Peyer's patch (tissue), 4 donors: ENCODE measurements around the gene SUSD1.

Source experiments
- POLR2A ChIP-seq, 2 donors: fragments of 450-650 bp; IDR thresholded peaks; one replicate each; pipeline ENCODE4 v1.5.1; 2017; ENCODE audit warnings: antibody characterized with exemption in 2 of 2, mild to moderate bottlenecking in 2 of 2, moderate library complexity in 2 of 2
- TF ChIP-seq, protein P1 (sequence below), 6 experiments: fragments of 450-650 bp in 4 of 6; fragments of 200-600 bp in 2 of 6; sonication (generic) in 1 of 6; IDR thresholded peaks; one replicate each; pipeline ENCODE4 v1.5.1; 2017 to 2019; ENCODE audit warnings: antibody characterized with exemption in 6 of 6, mild to moderate bottlenecking in 3 of 6, moderate library complexity in 1 of 6

DNA sequence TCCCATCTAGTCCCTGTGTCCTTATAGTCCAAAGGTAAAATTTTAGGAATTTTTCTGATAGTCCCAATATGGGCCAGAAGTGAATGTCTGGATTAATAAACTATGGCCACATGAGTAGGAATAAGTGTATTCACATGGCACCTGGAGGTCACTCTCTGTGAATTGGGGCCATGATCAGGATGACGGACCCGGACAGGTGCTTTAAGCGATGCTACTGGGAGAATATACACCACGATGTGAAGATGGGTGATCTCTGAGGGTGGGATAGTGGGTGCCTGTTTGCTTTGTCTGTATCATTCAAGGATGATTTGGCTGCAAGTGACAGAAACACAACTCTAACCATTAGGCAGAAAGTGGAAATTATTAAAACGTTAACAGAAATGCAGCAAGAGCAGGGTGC is 177.3 kb downstream of the SUSD1 start:
- TF ChIP-seq, protein P1, sequence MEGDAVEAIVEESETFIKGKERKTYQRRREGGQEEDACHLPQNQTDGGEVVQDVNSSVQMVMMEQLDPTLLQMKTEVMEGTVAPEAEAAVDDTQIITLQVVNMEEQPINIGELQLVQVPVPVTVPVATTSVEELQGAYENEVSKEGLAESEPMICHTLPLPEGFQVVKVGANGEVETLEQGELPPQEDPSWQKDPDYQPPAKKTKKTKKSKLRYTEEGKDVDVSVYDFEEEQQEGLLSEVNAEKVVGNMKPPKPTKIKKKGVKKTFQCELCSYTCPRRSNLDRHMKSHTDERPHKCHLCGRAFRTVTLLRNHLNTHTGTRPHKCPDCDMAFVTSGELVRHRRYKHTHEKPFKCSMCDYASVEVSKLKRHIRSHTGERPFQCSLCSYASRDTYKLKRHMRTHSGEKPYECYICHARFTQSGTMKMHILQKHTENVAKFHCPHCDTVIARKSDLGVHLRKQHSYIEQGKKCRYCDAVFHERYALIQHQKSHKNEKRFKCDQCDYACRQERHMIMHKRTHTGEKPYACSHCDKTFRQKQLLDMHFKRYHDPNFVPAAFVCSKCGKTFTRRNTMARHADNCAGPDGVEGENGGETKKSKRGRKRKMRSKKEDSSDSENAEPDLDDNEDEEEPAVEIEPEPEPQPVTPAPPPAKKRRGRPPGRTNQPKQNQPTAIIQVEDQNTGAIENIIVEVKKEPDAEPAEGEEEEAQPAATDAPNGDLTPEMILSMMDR (IDR thresholded peaks at IDR 0.05), result no peak
- no peak for TF ChIP-seq POLR2A (IDR thresholded peaks at IDR 0.05)
